IPS DF 4.7 (cell line): Measurements from ENCODE around the gene PTPRH.

Experiments
- DNase-seq: peaks from one replicate; pipeline ENCODE4 v3.0.0-alpha.2; 2013; ENCODE audit warnings: low spot score; ENCODE audit errors: extremely low read depth

The PTPRH gene, protein sequence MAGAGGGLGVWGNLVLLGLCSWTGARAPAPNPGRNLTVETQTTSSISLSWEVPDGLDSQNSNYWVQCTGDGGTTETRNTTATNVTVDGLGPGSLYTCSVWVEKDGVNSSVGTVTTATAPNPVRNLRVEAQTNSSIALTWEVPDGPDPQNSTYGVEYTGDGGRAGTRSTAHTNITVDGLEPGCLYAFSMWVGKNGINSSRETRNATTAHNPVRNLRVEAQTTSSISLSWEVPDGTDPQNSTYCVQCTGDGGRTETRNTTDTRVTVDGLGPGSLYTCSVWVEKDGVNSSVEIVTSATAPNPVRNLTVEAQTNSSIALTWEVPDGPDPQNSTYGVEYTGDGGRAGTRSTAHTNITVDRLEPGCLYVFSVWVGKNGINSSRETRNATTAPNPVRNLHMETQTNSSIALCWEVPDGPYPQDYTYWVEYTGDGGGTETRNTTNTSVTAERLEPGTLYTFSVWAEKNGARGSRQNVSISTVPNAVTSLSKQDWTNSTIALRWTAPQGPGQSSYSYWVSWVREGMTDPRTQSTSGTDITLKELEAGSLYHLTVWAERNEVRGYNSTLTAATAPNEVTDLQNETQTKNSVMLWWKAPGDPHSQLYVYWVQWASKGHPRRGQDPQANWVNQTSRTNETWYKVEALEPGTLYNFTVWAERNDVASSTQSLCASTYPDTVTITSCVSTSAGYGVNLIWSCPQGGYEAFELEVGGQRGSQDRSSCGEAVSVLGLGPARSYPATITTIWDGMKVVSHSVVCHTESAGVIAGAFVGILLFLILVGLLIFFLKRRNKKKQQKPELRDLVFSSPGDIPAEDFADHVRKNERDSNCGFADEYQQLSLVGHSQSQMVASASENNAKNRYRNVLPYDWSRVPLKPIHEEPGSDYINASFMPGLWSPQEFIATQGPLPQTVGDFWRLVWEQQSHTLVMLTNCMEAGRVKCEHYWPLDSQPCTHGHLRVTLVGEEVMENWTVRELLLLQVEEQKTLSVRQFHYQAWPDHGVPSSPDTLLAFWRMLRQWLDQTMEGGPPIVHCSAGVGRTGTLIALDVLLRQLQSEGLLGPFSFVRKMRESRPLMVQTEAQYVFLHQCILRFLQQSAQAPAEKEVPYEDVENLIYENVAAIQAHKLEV

DNA sequence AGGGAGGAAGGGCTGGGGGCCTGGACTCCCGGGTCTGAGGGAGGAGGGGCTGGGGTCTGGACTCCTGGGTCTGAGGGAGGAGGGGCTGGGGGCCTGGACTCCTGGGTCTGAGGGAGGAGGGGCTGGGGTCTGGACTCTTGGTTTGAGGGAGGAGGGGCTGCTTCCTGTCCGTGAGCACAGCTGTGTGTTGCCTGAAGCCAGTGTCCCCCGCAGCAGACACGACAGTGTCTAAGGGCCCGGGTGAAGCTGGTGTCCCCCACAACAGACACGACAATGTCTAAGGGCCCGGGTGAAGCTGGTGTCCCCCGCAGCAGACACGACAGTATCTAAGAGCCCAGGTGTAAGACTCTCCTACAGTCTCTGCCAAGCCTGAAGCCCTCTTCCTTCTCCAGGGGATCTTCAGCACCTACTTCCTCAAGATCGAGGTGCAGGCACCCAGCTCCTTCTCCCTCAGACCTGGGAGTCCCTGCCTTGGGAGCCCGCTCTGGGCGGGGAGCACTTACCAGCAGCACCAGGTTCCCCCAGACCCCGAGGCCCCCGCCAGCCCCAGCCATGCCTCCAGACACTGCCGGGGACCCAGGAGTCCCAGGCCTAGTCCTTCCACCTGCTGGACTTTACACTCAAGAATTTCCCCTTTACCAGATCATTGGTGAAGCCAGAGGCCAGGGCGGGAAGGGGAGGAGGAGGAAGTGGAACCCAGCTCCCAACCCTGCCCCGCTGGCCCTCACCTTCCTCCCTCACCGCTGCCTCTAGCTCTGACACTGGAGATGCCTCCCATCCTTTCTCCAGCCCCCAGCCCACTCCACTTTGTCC, at the start of gene PTPRH:
PTPRH (minus strand) TSS at position 622 of the 813 bp plus-strand sequence; CDS start at position 554, 68 bp downstream.
- no peak for DNase-seq

DNA sequence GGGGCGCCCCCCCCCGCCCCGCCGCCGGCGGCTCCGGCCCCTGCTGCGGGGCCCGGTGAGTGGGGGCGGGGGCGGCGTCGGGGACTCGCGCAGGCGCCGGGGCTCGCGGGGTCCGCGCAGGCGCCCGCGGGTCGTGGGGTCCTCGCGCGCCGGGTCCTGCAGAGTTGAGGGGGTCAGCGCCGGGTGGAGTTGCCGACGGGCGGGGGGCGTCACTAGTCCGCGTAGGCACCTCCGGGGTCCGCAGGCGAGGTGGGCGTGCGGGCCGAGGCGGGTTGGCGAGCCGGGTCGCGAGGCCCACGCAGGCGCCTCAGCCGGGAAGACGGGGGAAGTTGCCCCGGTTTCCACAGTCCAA, 49.2 kb upstream of the PTPRH start:
- no peak for DNase-seq

DNA sequence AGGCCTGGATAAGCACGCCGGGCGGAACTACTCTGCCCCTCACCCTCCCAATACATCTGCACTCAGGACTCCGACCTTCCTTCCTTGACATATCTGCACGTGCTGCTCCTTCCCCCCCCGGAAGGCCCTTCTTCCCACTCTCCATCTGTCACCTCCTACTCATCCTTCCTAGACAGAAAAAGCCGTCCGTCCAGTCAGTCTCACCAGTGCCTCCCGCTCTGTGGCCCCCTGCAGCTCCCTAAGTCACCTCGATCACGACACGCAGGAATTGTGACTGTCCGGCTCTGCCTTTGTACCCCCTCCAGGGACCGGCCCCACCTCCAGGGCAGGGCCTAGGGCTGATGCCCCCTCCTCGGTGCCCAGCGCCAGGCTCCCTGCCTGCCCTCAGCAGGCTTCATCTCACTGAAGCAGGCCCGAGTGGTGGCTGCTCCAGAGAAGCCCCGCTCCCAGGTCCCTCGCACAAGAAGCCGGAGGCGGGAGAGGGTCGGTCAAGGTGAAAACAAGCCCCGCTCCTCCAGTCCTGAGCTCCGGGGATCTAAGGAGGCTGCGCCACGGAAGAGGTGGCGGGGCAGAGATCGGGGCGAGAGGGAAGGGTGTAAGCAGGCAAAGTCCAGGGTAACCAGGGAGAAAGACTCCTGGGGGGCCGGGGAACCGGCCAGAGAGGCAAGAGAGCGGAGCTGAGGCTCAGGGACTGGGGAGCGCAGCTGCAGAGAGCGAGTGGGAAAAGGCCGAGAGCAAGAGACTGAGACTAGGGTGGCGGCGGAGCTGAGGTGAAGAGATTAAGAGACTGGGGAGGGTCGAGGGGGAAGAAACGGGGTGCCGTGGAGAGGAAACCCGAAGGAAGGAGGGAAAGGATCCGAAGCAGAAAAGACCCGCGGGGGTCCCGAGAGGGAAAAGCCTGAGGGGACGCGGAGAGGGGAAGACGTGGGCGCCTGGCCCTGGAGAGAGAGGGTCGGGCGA, 48.4 kb upstream of the PTPRH start:
- no peak for DNase-seq

DNA sequence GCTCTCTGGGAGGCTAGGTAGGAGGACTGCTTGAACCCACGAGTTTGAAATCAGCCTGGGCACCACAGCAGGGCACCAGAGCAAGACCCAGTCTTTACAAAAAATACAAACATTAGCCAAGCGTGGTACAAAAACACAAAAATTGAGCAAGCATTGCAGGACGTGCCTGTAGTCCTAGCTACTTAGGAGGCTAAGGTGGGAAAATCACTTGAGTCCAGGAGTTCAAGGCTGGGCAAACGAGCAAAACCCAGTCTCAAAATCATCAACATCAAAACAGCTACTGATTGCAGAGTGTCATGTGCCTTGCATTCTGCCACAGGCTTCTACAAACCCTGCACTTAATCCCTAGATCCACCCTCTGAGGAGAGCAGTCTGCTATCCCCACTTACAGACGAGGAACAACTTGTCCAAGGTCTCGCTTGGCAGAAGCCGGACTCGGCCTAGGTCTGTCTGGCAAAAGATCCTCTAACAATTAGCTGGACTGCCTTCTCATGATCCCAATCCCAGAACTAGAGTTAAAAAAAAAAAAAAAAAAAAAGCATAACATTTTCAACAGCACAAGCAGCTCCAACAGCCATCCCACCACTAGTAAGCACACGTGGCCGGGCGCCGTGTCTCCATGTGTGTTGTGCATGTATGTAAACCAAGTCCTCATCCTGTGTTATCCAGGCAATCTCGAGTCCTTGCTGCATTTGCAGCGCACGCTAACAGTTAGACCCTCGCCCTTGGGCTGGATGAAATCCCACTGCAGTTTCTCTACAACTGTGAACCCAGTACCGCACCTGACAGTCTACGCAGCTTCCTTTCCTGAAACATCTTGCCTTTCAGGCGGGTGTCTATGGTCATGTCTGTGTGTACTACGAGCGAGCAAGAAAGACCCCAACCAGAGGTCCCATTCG, 47.5 kb upstream of the PTPRH start:
- no peak for DNase-seq

DNA sequence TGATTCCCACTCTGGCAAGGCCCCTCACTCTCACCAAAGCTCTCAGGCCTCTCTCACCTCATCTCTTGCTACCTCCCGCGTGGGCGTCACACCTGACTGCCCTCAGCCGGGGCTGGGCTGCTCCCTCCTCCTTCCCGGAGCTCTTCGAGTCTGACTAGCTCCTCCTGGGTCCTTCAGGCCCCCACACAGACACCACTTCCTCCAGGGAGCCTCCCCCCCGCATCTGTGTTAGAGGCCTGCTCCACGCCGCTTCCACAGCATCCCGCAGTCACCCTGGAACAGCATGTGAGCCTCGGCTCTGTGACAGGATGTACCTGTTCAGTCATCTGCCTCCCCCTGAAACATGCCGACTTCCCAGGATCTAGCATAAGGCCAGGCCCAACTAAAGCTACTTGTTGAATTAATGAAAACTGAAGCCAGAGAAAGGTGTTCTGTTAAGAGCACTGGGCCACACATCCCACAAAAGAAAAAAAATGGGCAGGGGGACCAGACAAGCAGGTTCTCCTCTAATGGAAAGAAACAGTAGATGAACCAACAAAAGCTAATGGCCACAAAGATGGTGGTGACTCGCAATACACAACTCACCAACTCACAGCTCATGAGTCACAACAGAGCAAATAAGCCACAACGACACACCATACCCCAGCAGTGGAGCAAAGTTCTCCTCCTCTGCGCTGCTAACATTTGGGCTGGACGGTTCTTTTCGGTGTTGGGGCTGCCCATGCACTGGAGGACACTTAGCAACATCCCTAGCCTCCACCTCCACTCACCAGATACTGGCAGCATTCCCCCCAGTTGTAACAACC, 46.5 kb upstream of the PTPRH start:
- no peak for DNase-seq

DNA sequence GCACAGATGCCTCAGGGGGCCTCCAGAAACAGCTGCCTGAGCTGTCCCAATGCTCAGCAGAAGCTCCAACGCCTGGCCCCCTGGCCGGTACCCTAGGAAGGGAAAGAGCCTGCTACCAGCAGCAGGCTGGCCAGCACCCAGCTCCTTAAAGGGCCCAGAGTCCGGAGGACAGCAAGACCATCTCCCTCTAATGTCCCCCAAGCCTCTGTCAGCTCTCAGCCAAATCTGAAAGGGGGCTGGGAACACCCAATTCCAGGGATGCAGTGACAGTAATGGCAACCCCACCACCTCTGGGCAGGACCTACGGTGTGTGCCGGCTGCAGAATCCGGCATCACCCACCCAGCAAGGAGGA, 45.3 kb upstream of the PTPRH start:
- DNase-seq = no peak

DNA sequence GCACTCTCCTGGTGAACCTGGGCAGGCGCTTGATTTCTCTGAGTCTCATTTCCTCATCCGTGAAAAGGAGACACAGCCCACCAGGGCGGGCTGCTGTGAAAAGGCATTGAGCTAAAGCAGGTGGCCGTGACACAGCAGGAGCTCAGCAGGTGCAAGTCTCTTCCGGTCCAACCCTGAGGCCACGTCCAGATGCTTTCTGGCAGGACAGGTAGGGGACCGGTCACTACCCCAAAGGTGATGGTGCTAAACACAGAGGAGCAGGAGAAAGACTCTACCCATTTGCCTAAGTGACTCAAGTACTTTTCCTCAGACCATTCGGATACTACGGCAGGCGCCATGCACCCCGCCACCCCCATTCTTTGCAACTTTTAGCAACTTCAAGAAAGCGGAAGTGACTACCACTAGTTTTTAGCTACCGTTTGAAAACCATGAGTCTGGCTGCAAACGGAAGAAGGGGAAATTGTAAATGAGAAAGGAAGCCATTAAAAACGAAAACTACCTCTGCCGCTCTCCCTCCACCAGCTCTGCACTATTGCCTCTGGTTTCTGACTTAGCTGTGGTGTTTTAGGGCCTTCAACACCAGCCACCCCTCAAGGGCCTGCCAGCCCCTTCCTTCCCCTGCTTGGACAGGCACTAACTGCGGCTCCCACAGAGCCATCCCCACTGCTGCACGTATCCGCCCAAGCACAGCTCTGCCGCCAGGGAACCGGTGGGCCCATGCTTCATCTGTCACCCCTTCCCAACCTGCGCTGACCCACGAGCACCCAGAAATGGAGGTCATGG, 44.7 kb upstream of the PTPRH start:
- no peak for DNase-seq

DNA sequence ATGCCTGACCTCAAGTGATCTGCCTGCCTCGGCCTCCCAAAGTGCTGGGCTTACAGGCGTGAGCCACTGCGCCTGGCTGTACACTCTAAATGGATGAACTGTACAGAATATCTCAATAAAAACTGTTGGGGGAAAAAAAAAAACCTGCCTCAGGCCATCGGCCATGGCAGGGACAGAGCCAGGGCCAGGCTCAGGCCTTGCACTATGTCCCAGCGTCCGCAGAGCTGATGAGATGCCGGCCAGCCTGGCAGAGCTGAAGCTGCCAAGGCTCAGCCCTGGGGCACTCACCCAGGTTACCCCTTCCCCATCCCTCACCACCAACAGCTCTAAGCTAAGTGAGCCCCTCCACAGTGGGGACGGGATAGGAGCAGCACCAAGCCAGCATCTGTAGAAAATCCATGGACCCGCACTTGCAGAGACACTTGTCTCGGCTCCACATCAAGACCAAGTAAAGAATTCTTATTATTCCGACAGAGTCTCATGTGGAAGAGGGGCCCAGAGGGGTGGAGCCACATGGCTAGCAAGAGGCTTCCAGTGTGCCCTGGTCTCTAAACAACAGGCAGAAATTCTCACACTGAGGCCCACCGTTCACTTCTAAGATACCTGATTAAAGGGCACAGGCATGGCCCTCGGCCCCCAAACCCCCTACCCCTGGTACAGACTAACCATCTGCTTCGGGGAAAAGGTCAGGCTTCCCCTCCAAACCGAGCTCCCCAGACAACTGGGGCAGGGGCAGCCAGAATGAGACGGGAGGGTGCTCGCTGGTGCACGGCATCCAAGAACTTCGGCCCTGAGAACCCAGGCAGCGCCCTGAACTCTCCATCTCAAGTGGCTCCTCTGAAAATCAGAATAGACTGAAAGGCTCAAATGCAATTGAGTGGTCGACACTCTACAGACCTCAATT, 43.7 kb upstream of the PTPRH start:
- no peak for DNase-seq

DNA sequence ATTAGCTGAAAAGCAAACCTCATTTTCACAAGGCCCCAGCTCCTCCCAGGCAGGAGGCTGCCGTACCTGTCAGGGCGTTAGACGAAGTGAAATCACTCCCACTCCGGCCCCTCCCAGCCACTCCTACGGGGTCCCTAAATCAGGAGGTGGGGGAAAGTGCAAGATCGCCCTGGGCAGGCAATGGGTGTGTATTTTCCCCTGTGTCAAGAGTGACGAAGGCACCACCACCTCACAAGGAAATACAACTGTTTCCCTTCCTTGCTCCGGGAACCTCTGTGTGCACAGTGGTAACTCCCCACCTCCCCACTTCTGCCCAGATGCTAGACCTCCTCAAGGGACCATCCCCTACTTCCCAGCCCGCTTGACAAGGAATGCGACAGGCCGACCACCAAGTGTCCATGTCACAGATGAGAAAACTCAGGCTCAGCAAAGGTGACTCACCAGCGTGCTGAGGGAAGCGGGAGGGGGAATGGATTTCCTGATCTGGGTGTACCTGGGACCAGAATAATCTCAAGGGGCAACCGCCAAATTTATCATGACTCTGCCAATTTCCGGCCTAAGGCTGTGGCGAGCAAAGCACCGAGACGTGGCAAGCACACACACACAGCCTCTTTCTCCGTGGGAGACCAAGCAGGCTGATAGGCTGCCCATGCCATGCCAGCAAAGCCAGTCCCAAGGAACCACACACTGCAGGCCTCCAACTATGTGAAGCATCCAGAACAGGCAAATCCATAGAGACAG, 42.2 kb upstream of the PTPRH start:
- no peak for DNase-seq

DNA sequence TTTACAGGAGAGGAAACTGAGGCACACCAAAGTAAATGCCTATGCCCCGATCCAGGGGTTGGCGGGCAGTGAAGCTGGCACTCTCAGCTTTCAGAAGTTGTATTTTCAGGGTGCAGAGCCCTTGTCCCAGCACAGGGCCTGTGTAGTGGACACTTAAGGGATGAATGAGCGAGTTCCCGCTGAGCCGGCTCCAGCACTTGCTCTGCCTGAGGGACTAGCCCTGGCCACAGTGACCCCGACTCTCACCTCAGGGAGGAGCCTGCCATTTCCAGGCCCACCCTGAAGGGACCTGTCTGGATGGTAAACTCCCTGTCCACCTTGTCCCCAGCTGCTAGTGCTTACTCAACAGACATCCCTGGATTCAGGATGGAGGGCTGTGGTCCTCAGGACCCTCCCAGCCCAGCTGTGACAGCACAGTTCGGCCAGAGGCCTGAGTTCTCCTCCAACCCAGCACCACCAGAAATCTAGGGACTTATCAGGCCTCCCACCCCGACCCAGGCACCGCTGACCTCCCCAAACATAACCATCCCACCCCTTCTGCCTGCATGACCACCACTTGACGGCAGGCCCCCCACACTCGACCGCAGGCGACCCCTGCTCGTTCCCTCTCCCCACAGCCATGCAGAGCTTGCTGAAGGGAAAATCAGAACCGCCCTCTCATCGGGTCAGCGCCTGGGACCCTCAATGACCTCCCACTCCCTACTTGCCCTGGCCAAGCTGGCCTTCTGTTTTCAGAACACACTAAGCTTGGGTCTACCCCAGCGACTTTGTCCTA, 41.1 kb upstream of the PTPRH start:
- DNase-seq = no peak

DNA sequence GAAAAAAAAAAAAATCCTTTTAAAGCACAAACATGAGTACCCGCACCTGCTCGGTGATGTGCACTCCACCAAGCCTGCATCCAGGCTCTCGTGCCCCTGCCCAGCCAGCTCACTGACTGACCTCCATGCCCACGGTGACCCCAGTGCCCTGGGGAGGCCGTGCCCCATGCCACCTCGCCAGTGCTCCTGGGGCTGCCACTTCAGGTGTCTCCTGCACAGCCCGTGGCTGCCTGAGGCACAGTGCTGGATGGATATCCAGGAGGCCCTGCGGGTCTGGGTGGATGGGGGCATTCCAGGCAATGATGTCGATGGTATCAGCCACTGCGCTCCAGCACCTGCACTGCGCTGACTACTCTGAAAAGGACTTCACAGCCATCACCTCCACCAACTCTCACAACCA, 40.5 kb upstream of the PTPRH start:
- no peak for DNase-seq

DNA sequence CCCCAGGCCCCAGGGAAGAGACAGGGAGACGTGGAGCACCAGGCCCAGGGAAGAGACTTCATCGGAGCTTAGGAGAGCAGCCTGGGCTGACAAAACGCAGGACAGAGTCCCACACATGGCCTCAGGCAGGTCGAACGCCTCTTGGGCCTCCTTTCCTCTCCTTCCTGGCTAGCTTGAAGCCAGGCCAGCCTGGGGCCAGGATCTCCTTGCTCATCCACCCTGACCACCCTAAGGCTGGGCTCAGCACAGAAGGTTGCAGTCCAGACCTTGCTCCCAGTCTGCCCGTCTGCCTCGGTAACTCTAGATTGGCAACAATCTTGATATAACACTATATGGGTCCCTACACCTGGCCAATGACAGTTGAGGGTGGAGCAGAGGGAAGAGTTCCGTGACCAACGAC, 39.4 kb upstream of the PTPRH start:
- no peak for DNase-seq

DNA sequence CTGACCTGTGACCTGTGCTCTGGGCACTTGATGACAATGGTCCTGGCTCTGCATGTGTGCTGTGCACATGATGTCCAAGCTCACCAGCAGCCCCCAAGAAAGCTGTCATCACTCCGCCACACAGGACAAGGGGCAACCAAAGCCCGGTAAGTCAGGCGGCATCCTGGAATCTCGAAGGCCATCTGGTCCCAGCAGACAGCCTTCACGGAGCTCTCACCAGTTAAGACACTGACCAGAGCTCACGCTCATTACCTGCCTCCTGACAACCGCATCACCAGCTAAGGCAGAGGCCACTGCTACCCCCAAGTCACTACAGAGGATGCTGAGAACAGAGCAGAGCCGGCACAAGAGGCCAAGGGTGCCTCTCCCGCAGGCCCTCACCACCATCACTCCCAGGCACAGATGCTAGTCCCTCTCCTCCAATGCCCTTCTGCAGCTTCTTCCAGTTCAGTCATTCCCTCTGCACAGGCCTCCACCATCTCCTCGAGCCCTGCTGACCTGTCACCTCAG, 38.9 kb upstream of the PTPRH start:
- DNase-seq = no peak

DNA sequence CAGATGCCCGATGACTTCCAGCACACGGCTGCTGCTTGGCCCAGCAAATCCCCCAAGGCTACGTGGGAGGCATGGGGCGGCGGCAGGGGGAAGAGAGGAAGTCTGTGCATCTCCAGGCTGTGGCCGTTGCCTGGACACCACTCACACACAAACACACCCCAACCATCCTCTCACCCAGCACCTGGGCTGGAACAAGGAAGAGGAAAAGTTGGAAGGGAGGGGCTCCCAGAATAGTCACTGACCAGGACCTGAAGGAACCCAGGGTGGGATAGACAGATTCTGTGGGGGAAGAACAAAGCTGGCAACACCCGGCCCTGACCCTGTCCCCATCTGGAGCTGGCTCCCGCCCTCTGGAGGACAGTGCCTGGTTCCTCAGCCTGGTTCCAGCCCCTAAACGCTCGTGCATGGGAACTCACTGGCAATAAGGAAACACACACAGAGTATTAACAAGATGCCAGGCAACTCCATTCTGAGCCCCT, 38.4 kb upstream of the PTPRH start:
- no peak for DNase-seq
